KMS-11 (cell line): ENCODE measurements around the gene CACNA2D3.

ENCODE experiments used
- H2AFZ ChIP-seq: fragments of 200-600 bp; sonication (generic); 2 replicates; pipeline ENCODE4 v1.6.1; 2016; ENCODE audit warnings: antibody characterized with exemption, mixed run types, low read depth
- H3K27ac ChIP-seq: fragments of 200-600 bp; sonication (generic); 2 replicates; pipeline ENCODE4 v1.6.1; 2016; ENCODE audit warnings: mild to moderate bottlenecking, mixed run types
- H3K27me3 ChIP-seq: fragments of 200-600 bp; sonication (generic); 2 replicates; pipeline ENCODE4 v1.6.1; 2017; ENCODE audit warnings: mild to moderate bottlenecking, low read depth, mixed run types, moderate library complexity; ENCODE audit not compliant: insufficient read depth
- H3K36me3 ChIP-seq: fragments of 200-600 bp; sonication (generic); 2 replicates; pipeline ENCODE4 v1.6.1; 2017; ENCODE audit warnings: mild to moderate bottlenecking, mixed run types; ENCODE audit not compliant: insufficient read depth
- H3K4me1 ChIP-seq: fragments of 200-600 bp; sonication (generic); 2 replicates; pipeline ENCODE4 v1.6.1; 2016; ENCODE audit warnings: mild to moderate bottlenecking, low read depth, mixed run types; ENCODE audit not compliant: poor library complexity, severe bottlenecking
- H3K4me2 ChIP-seq: fragments of 200-600 bp; sonication (generic); 2 replicates; pipeline ENCODE4 v1.7.0; 2016; ENCODE audit warnings: mild to moderate bottlenecking, mixed run types
- H3K4me3 ChIP-seq: fragments of 200-600 bp; sonication (generic); IDR thresholded peaks from 2 replicates; pipeline ENCODE4 v1.6.1; 2017; ENCODE audit warnings: low read depth, low read length, mixed read lengths; ENCODE audit not compliant: insufficient read depth
- H3K79me2 ChIP-seq: fragments of 200-600 bp; sonication (generic); 2 replicates; pipeline ENCODE4 v1.6.1; 2016; ENCODE audit warnings: low read depth, mixed run types; ENCODE audit not compliant: insufficient read depth
- H3K9ac ChIP-seq: fragments of 200-600 bp; sonication (generic); 2 replicates; pipeline ENCODE4 v1.6.1; 2016; ENCODE audit warnings: mild to moderate bottlenecking, mixed run types
- H4K20me1 ChIP-seq: fragments of 200-600 bp; sonication (generic); 2 replicates; pipeline ENCODE4 v1.6.1; 2016; ENCODE audit warnings: mild to moderate bottlenecking, mixed run types; ENCODE audit not compliant: insufficient read depth
- CTCF ChIP-seq: fragments of 200-600 bp; sonication (generic); conservative IDR thresholded peaks from 2 replicates; pipeline ENCODE4 v1.6.1; 2017; ENCODE audit warnings: low read depth, mild to moderate bottlenecking, antibody characterized with exemption, low read length, moderate library complexity, mixed read lengths

The CACNA2D3 gene

DNA sequence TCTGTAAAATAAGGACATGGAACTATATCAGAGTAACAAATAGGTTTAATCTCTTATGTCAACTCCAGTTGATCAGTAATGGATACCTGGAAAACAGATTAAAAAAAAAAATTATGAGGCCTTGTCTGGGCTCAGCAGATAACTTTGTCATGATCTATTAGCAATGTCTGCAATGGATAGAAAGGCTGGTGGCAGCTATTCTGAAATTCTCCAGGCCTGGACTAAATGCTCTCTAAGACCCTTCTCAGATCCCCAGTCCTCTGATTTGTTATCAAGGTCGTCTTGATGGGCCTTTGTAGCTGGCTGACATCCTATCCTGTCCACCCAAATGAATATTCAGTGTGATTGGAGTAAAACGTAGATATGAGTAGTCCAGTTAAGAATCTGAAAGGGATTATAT lies 791.8 kb downstream of the CACNA2D3 start:
- Histone ChIP-seq H3K27ac (no peak overlapping the region), H3K4me3 (no peak overlapping the region), H2AFZ (no peak overlapping the region), H3K9ac (no peak overlapping the region), H3K4me2 (no peak overlapping the region), H3K79me2 (no peaks in the 10 kb centered on the region), H3K4me1 (no peaks in the 10 kb centered on the region), H4K20me1 (no peaks in the 10 kb centered on the region), H3K36me3 (no peaks in the 10 kb centered on the region), H3K27me3 (no peaks in the 10 kb centered on the region)
- no peak for TF ChIP-seq CTCF

GRCh38 chr3:54915181-54915580 lies 792.8 kb downstream of the CACNA2D3 start:
- Histone ChIP-seq H3K4me2 (no peak overlapping the region), H4K20me1 (no peaks in the 10 kb centered on the region), H3K79me2 (no peaks in the 10 kb centered on the region), H3K27ac (no peak overlapping the region), H2AFZ (no peak overlapping the region), H3K4me3 (no peak overlapping the region), H3K36me3 (no peaks in the 10 kb centered on the region), H3K27me3 (no peaks in the 10 kb centered on the region), H3K9ac (no peak overlapping the region), H3K4me1 (no peaks in the 10 kb centered on the region)
- TF ChIP-seq CTCF = no peak

- H2AFZ ChIP-seq = no peak overlapping the region
- H4K20me1 ChIP-seq = no peaks in the 10 kb centered on the region
- H3K79me2 ChIP-seq = no peaks in the 10 kb centered on the region
- no peak overlapping the region for H3K9ac ChIP-seq
- H3K4me1 ChIP-seq = no peaks in the 10 kb centered on the region
- no peaks in the 10 kb centered on the region for H3K36me3 ChIP-seq
- H3K4me2 ChIP-seq = no peak overlapping the region
- H3K27ac ChIP-seq = no peak overlapping the region
- no peaks in the 10 kb centered on the region for H3K27me3 ChIP-seq
- TF ChIP-seq CTCF = no peak
- no peak overlapping the region for H3K4me3 ChIP-seq
Observed at GRCh38 chr3:54915976-54916375, 793.6 kb downstream of the CACNA2D3 start.

DNA sequence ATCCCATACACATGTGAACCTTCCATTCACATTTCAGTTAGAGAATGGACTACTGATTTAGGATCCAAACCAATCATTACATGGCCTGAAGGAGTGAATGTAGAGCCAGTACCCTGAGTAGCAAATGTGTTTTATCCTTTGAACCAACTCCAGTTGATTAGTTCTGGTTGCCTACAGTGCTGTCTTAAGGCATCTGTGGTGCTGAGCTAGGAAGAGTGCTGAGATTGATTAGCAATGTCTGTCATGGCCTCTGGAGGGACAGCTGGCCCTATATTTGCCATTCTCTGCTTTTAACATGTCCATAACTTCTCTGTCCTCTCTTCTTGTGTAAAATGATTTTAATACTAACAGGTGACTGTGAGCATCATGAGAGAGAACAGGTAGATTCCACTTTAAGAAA lies 794.4 kb downstream of the CACNA2D3 start:
- TF ChIP-seq CTCF = no peak
- Histone ChIP-seq H3K4me1 (no peaks in the 10 kb centered on the region), H3K27ac (no peak overlapping the region), H3K4me2 (no peak overlapping the region), H2AFZ (no peak overlapping the region), H3K79me2 (no peaks in the 10 kb centered on the region), H4K20me1 (no peaks in the 10 kb centered on the region), H3K36me3 (no peaks in the 10 kb centered on the region), H3K27me3 (no peaks in the 10 kb centered on the region), H3K9ac (no peak overlapping the region), H3K4me3 (no peak overlapping the region)

GRCh38 chr3:54917174-54917573 lies 794.8 kb downstream of the CACNA2D3 start:
- no peak overlapping the region for H3K27ac ChIP-seq
- no peak overlapping the region for H3K4me2 ChIP-seq
- no peak for TF ChIP-seq CTCF

More at GRCh38 chr3:54917174-54917573, 794.8 kb downstream of the CACNA2D3 start:
- Histone ChIP-seq H3K27me3 (no peaks in the 10 kb centered on the region), H3K9ac (no peak overlapping the region), H3K79me2 (no peaks in the 10 kb centered on the region), H4K20me1 (no peaks in the 10 kb centered on the region), H3K36me3 (no peaks in the 10 kb centered on the region), H3K4me3 (no peak overlapping the region), H3K4me1 (no peaks in the 10 kb centered on the region), H2AFZ (no peak overlapping the region)
